ENCODE results near the gene SKAP1.

- TF ChIP-seq CTCF (IDR thresholded peaks at IDR 0.05; ENCODE audit: insufficient read depth, low read length, poor library complexity, severe bottlenecking) (no peak), EZH2phosphoT487 (conservative IDR thresholded peaks at IDR 0.05; ENCODE audit: low read length) (no peak)
Measured at GRCh38 chr17:48163809-48164208, 266.2 kb downstream of the SKAP1 start.

Measured in SU-DHL-6 (cell line).